GM23338 (cell line): Measurements from ENCODE around the gene MRPS22.

Source experiments
- CREB1 ChIP-seq: fragments of 250-450 bp; sonication (Bioruptor Pico); IDR thresholded peaks from 2 replicates; pipeline ENCODE4 v1.5.0; 2020; ENCODE audit warnings: low read depth, mild to moderate bottlenecking, moderate library complexity
- EZH2 ChIP-seq: fragments of 200-600 bp; sonication (generic); IDR thresholded peaks from one replicate; pipeline ENCODE4 v1.8.0; 2017; ENCODE audit warnings: antibody characterized with exemption, mild to moderate bottlenecking, low read depth; ENCODE audit not compliant: unreplicated experiment
- EZH2phosphoT487 ChIP-seq: fragments of 200-600 bp; sonication (generic); IDR thresholded peaks from one replicate; pipeline ENCODE4 v1.8.1; 2018; ENCODE audit warnings: antibody characterized with exemption; ENCODE audit not compliant: unreplicated experiment
- JUNB ChIP-seq: IDR thresholded peaks from one replicate; pipeline ENCODE4 v1.6.1; 2016; ENCODE audit warnings: antibody characterized with exemption; ENCODE audit not compliant: unreplicated experiment
- NANOG ChIP-seq: IDR thresholded peaks from 2 replicates; pipeline ENCODE4 v1.6.1; 2016; ENCODE audit warnings: antibody characterized with exemption, borderline replicate concordance
- POLR2AphosphoS5 ChIP-seq: IDR thresholded peaks from 2 replicates; pipeline ENCODE4 v1.6.1; 2016; ENCODE audit warnings: antibody characterized with exemption, low read depth
- STAT1 ChIP-seq: IDR thresholded peaks from one replicate; pipeline ENCODE4 v1.6.1; 2016; ENCODE audit warnings: antibody characterized with exemption; ENCODE audit not compliant: unreplicated experiment
- ZNF114 ChIP-seq: fragments of 250-450 bp; sonication (Bioruptor Pico); IDR thresholded peaks from 2 replicates; pipeline ENCODE4 v1.5.0; 2020; ENCODE audit warnings: mild to moderate bottlenecking, moderate library complexity
- ZNF331 ChIP-seq: fragments of 250-450 bp; sonication (Bioruptor Pico); IDR thresholded peaks from 2 replicates; pipeline ENCODE4 v1.5.0; 2020; ENCODE audit warnings: low read depth, mild to moderate bottlenecking, moderate library complexity
- TF ChIP-seq, protein P1 (sequence below), 2 experiments: fragments of 200-600 bp in 1 of 2; sonication (generic) in 1 of 2; conservative IDR thresholded peaks; 2 replicates each; pipeline versions ENCODE4 v1.5.1 to v1.6.1; 2016 to 2017; ENCODE audit warnings: antibody characterized with exemption in 2 of 2, low read depth in 2 of 2, mild to moderate bottlenecking in 2 of 2, moderate library complexity in 1 of 2
- TF ChIP-seq, protein P2 (sequence below): IDR thresholded peaks from 2 replicates; pipeline ENCODE4 v1.6.1; 2016; ENCODE audit warnings: antibody characterized with exemption
- TF ChIP-seq, protein P3 (sequence below): IDR thresholded peaks from one replicate; pipeline ENCODE4 v1.6.1; 2018; ENCODE audit warnings: antibody characterized with exemption; ENCODE audit not compliant: unreplicated experiment

DNA sequence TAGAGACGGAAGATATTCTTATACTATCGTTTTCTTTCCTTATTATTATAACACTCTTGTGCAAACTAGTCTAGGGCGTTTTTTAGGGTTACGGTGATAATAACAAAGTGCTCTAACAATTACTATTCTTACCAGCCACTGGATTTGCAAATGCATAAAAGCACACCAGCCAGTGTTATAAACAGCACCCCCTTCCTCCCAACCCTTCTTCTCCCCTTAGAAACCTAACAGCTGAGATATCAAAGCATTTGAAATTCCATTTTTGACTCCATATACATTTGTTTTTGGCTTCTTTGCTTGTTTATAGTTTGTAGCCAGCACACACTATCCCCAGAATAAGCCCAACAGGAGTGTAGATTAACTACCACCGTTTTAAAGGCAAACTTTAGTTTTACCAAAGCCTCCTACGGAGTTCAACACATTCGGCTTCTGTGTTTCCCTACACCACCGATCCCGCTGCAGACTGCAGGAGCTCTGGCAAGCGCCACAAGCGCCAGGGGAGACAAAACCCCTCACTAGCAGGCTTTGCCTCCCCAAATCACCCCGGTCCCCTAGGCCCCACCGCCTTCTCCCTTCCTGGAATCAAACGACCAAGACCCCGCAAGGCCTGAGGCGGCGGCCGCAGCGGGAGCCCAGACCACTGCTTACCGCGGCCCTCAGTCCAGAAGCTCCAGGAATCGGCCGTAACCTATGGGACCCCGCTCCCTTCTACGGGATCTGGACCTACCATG lies 45.2 kb downstream of the MRPS22 start:
- TF ChIP-seq, protein P1, sequence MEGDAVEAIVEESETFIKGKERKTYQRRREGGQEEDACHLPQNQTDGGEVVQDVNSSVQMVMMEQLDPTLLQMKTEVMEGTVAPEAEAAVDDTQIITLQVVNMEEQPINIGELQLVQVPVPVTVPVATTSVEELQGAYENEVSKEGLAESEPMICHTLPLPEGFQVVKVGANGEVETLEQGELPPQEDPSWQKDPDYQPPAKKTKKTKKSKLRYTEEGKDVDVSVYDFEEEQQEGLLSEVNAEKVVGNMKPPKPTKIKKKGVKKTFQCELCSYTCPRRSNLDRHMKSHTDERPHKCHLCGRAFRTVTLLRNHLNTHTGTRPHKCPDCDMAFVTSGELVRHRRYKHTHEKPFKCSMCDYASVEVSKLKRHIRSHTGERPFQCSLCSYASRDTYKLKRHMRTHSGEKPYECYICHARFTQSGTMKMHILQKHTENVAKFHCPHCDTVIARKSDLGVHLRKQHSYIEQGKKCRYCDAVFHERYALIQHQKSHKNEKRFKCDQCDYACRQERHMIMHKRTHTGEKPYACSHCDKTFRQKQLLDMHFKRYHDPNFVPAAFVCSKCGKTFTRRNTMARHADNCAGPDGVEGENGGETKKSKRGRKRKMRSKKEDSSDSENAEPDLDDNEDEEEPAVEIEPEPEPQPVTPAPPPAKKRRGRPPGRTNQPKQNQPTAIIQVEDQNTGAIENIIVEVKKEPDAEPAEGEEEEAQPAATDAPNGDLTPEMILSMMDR (conservative IDR thresholded peaks at IDR 0.05; ENCODE audit: low read depth in 2 of 2): no peak
- TF ChIP-seq, protein P2, sequence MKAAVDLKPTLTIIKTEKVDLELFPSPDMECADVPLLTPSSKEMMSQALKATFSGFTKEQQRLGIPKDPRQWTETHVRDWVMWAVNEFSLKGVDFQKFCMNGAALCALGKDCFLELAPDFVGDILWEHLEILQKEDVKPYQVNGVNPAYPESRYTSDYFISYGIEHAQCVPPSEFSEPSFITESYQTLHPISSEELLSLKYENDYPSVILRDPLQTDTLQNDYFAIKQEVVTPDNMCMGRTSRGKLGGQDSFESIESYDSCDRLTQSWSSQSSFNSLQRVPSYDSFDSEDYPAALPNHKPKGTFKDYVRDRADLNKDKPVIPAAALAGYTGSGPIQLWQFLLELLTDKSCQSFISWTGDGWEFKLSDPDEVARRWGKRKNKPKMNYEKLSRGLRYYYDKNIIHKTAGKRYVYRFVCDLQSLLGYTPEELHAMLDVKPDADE: no peak
- TF ChIP-seq EZH2: no peak
- no peak for TF ChIP-seq POLR2AphosphoS5
- TF ChIP-seq, protein P3, sequence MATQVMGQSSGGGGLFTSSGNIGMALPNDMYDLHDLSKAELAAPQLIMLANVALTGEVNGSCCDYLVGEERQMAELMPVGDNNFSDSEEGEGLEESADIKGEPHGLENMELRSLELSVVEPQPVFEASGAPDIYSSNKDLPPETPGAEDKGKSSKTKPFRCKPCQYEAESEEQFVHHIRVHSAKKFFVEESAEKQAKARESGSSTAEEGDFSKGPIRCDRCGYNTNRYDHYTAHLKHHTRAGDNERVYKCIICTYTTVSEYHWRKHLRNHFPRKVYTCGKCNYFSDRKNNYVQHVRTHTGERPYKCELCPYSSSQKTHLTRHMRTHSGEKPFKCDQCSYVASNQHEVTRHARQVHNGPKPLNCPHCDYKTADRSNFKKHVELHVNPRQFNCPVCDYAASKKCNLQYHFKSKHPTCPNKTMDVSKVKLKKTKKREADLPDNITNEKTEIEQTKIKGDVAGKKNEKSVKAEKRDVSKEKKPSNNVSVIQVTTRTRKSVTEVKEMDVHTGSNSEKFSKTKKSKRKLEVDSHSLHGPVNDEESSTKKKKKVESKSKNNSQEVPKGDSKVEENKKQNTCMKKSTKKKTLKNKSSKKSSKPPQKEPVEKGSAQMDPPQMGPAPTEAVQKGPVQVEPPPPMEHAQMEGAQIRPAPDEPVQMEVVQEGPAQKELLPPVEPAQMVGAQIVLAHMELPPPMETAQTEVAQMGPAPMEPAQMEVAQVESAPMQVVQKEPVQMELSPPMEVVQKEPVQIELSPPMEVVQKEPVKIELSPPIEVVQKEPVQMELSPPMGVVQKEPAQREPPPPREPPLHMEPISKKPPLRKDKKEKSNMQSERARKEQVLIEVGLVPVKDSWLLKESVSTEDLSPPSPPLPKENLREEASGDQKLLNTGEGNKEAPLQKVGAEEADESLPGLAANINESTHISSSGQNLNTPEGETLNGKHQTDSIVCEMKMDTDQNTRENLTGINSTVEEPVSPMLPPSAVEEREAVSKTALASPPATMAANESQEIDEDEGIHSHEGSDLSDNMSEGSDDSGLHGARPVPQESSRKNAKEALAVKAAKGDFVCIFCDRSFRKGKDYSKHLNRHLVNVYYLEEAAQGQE: no peak
- no peak for TF ChIP-seq JUNB
- no peak for TF ChIP-seq EZH2phosphoT487
- TF ChIP-seq CREB1: no peak
- no peak for TF ChIP-seq ZNF331 (CRISPR knock-in tag)
- TF ChIP-seq NANOG: no peak
- TF ChIP-seq STAT1: no peak
- no peak for TF ChIP-seq ZNF114 (CRISPR knock-in tag)
